ENCODE results near the gene SHC3. TPM values are rescaled to one million over a fixed set of nuclear protein-coding genes. Genes with fewer than 3 reads are reported as not detected.

The SHC3 gene
- total RNA-seq, 1 experiment from 2014 or later: 0.27 TPM

GRCh38 chr9:89054865-89055495 is 123.6 kb downstream of the SHC3 start:
- BruUV-seq (replicated peaks): no TSS peak
- H3K9ac ChIP-seq (ENCODE audit: low read length): no peak overlapping the region
- no peak for DNase-seq (ENCODE audit: low read depth, low spot score)
- no peak overlapping the region for H2AFZ ChIP-seq (ENCODE audit: low read depth, low read length, poor library complexity, severe bottlenecking)
- no peaks in the 10 kb centered on the region for H3K4me1 ChIP-seq (ENCODE audit: control insufficient read depth in 1 of 2, insufficient read depth in 2 of 2, low read length in 2 of 2)
- intact Hi-C loops (cut with micrococcal nuclease): no loop called here
- H3K9me2 ChIP-seq (ENCODE audit: insufficient read depth): no peaks in the 10 kb centered on the region
- no peaks in the 10 kb centered on the region for H3K79me2 ChIP-seq (ENCODE audit: insufficient read depth, low read length)
- H3K36me3 ChIP-seq (ENCODE audit: control insufficient read depth in 1 of 2, insufficient read depth in 2 of 2, low read length in 2 of 2): no peaks in the 10 kb centered on the region
- H4K20me1 ChIP-seq (ENCODE audit: insufficient read depth): no peaks in the 10 kb centered on the region
- TF ChIP-seq ZFX (IDR thresholded peaks at IDR 0.05) (no peak), TCF7L2 (IDR thresholded peaks at IDR 0.05; ENCODE audit: borderline replicate concordance, extremely low read depth, insufficient read depth, insufficient read length) (no peak), ZNF274 (IDR thresholded peaks at IDR 0.05; ENCODE audit: low read depth, low read length) (no peak), SIN3A (IDR thresholded peaks at IDR 0.05; ENCODE audit: low read depth) (no peak), ELF1 (IDR thresholded peaks at IDR 0.05; ENCODE audit: borderline replicate concordance, low read depth) (no peak)
- TF ChIP-seq, protein P1, sequence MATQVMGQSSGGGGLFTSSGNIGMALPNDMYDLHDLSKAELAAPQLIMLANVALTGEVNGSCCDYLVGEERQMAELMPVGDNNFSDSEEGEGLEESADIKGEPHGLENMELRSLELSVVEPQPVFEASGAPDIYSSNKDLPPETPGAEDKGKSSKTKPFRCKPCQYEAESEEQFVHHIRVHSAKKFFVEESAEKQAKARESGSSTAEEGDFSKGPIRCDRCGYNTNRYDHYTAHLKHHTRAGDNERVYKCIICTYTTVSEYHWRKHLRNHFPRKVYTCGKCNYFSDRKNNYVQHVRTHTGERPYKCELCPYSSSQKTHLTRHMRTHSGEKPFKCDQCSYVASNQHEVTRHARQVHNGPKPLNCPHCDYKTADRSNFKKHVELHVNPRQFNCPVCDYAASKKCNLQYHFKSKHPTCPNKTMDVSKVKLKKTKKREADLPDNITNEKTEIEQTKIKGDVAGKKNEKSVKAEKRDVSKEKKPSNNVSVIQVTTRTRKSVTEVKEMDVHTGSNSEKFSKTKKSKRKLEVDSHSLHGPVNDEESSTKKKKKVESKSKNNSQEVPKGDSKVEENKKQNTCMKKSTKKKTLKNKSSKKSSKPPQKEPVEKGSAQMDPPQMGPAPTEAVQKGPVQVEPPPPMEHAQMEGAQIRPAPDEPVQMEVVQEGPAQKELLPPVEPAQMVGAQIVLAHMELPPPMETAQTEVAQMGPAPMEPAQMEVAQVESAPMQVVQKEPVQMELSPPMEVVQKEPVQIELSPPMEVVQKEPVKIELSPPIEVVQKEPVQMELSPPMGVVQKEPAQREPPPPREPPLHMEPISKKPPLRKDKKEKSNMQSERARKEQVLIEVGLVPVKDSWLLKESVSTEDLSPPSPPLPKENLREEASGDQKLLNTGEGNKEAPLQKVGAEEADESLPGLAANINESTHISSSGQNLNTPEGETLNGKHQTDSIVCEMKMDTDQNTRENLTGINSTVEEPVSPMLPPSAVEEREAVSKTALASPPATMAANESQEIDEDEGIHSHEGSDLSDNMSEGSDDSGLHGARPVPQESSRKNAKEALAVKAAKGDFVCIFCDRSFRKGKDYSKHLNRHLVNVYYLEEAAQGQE (IDR thresholded peaks at IDR 0.05; ENCODE audit: low read depth): no peak
- no peak overlapping the region for H3K4me2 ChIP-seq (ENCODE audit: low read length)
- ChIA-PET POLR2A (no interaction called here), RAD21 (ENCODE audit: low non-redundant PET in 1 of 2, low total read pairs in 2 of 2, uncharacterized antibody in 2 of 2, unreplicated experiment in 2 of 2) (no interaction called here), CTCF (no interaction called here)
- no peak overlapping the region for H3K27ac ChIP-seq (ENCODE audit: low read depth, low read length)
- H3K27me3 ChIP-seq (ENCODE audit: insufficient read depth, low read length): no peaks in the 10 kb centered on the region
- H3K4me3 ChIP-seq (replicated peaks in 1 of 2; ENCODE audit: low read depth in 1 of 2, low read length in 2 of 2): no peak overlapping the region
- ATAC-seq: no peak
- no peaks in the 10 kb centered on the region for H3K9me3 ChIP-seq (ENCODE audit: control insufficient read depth in 1 of 2, insufficient read depth in 1 of 2, low read depth in 1 of 2, low read length in 2 of 2)

Measured in HCT116 (cell line).